Retinal pigment epithelial cell (primary cell): Measurements from ENCODE around the gene GLT1D1.

Experiments used
- DNase-seq: peaks from one replicate; pipeline ENCODE4 v3.0.0-alpha.2; 2010; ENCODE audit warnings: low read depth
- H3K4me3 ChIP-seq: 2 replicates; pipeline ENCODE4 v1.5.1; 2011; ENCODE audit warnings: mild to moderate bottlenecking, low read length, control low read depth, moderate library complexity
- CTCF ChIP-seq: conservative IDR thresholded peaks from 2 replicates; pipeline ENCODE4 v1.5.1; 2011; ENCODE audit warnings: low read depth, low read length, control low read depth, inconsistent platforms

Gene GLT1D1

GRCh38 chr12:128956755-128957154 is 103.5 kb downstream of the GLT1D1 start:
- TF ChIP-seq CTCF = no peak
- DNase-seq = no peak
- H3K4me3 ChIP-seq = no peak overlapping the region

GRCh38 chr12:128959901-128960300 is 106.6 kb downstream of the GLT1D1 start:
- no peak for DNase-seq
- no peak overlapping the region for H3K4me3 ChIP-seq
- no peak for TF ChIP-seq CTCF

DNA sequence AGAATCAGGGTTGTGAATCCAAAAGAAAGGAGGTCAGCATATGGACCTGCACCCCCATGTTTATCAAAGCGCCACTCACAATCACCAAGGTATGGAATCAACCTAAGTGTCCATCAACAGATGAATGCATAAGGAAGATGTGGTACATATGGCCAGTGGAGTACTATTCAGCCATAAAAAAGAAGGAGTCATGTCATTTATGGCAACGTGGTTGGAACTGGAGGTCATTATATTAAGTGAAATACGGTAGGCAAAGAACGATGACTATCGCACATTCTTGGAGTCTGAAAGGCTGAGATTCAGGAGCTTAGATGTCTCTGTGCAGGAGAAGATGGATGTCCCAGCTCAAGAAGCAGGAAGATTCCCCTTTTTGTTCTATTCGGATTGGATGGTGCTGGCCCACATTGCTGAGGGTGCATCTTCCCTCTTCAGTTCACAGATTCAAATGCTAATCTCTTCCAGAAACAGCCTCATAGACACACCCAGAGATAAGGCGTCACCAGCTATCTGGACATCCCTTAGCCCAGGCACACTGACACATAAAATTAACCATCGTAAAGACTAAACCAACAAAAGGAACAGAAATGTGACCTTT is 108.1 kb downstream of the GLT1D1 start:
- no peak for TF ChIP-seq CTCF
- no peak for DNase-seq
- H3K4me3 ChIP-seq = no peak overlapping the region

- TF ChIP-seq CTCF = no peak
- no peak for DNase-seq
- H3K4me3 ChIP-seq = no peak overlapping the region
Measured at GRCh38 chr12:128961957-128962356, 108.7 kb downstream of the GLT1D1 start.

DNA sequence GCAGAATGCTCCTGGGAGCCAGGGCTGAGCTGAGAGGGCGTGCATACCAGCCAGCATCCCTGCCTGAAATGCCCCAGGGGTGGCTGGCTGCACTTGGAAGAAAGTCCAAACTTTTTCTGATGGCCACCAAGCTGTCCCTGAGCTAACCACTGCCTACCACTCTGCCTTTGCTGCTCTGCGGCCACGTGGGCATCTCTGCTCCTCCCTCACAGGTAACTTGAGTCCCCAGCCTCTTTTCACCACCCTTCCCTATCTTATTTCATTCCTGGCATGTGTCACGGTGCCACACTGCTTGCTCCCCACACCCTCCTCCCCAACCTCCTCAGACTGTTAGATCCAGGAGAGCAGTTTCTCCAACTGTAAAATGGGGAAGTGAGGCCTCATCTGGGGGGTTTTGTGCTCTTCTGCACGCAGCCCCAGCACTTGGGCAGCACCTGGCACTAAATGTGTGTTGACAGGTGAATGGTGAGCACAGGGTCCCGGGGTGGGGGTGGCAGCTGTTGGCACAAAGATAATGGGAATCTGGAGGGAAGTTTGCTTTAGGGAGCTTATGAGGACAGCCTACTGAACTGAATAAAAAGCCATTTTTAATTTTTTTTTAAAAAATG is 113.0 kb downstream of the GLT1D1 start:
- DNase-seq = no peak
- no peak overlapping the region for H3K4me3 ChIP-seq
- no peak for TF ChIP-seq CTCF

DNA sequence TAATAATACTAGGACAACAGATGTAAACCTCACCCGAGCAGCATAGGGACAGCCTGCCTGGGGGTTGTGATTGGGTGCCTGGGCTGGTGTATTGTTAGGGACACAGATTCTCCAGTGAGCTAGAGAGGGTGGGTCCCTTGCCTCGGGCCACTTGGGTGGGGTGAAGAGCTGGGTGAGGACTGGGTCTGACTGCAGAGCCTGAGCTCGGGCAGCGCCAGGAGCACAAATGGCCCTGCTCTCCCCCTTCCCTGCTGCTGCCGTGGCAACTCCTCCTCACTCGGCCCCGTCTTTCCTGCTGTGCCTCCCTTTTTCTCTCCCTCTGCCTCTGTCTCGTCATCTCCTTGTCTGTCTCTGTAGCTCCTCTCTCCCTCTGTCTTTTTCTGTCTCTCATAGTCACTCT is 115.4 kb downstream of the GLT1D1 start:
- no peak overlapping the region for H3K4me3 ChIP-seq
- TF ChIP-seq CTCF = no peak
- no peak for DNase-seq

DNA sequence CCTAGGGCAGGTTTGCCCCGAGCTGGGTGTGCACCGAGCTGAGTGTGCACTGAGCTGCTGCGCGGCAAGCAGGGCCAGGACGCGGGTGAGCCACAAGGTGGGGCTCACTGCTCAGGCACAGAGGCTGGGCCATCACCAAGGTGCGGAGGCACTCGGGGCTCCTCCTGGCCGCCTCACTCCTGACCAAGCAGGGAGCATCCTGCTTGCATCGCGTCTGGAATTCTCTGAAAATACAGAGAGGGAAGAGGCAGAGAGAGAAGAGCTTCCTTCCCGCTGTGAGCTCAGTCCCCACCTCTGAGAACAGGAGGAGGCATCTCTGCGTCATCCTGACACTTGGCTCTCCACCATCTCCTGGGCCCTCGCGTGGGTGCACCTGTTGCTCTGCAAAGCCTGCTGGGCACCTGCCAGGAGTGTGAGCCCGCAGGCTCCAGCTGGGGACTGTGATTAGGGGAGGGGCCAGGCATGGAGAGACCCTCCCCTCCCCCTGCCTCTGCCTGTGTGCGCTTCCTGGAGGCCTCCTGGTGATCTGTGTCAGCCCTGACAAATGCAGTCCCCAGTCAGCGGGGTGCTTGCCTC is 116.3 kb downstream of the GLT1D1 start:
- DNase-seq = no peak
- peak; percentile 60 for TF ChIP-seq CTCF
- no peak overlapping the region for H3K4me3 ChIP-seq
